ENCODE results near the gene ABCA13.

DNA sequence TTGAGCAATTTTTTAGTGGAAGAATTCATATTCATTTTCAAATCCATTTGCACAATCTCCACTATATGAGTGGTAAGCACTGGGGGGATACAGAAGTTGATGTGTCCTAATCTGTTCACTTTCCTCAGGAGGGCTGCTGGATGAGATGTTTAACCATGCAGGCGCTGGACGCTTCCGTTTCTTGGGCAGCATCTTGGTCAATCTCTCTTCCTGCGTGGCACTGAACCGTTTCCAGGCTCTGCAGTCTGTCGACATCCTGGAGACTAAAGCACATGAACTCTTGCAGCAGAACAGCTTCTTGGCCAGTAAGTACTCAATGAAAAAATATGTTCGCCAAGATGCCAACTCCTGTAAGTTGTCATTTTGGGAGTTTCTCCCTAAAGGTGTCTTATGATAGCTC, 179.3 kb downstream of the ABCA13 start:
- TF ChIP-seq EZH2 (IDR thresholded peaks at IDR 0.05) (no peak), POLR2AphosphoS5 (IDR thresholded peaks at IDR 0.05; ENCODE audit: borderline replicate concordance, low read depth, low read length) (no peak)
